ENCODE measurements around the gene SOX14. TPM values are rescaled to one million over a fixed set of nuclear protein-coding genes. Genes with fewer than 3 reads are reported as not detected.

The SOX14 gene
- total RNA-seq: not detected in 2 replicates

GRCh38 chr3:137764001-137764433, at the start of gene SOX14:
Gene SOX14 (plus strand): TSS chr3:137764315. CDS start chr3:137764785, 470 bp downstream.

Other genes with a start within 250 kb of the SOX14 start
- not detected in 2 replicates for gene CLDN18, start 245.8 kb downstream of the SOX14 start, total RNA-seq